GM12873 (cell line): ENCODE data around the gene SEMA5A.

Experiments used
- CTCF ChIP-seq: IDR thresholded peaks from 2 replicates; pipeline ENCODE4 v1.5.1; 2012; ENCODE audit warnings: low read depth, mild to moderate bottlenecking, moderate library complexity, low read length, control low read depth; ENCODE audit not compliant: insufficient read depth; ENCODE audit errors: missing control alignments

Gene SEMA5A

GRCh38 chr5:9025942-9026341 lies 519.9 kb downstream of the SEMA5A start:
- no peak for TF ChIP-seq CTCF

GRCh38 chr5:9020996-9021395 lies 524.9 kb downstream of the SEMA5A start:
- no peak for TF ChIP-seq CTCF

- no peak for TF ChIP-seq CTCF
These were observed 530.0 kb downstream of the SEMA5A start for GRCh38 chr5:9015937-9016270.

- TF ChIP-seq CTCF = no peak
These were observed 530.5 kb downstream of the SEMA5A start for GRCh38 chr5:9015260-9015936.

- TF ChIP-seq CTCF = no peak
These were observed 532.7 kb downstream of the SEMA5A start for GRCh38 chr5:9013147-9013546.

- TF ChIP-seq CTCF = no peak
These were observed 535.8 kb downstream of the SEMA5A start for GRCh38 chr5:9009931-9010651.

GRCh38 chr5:8997542-8998070 lies 548.3 kb downstream of the SEMA5A start:
- TF ChIP-seq CTCF = no peak
